RWPE1 (cell line): ENCODE data around the gene ZNF578.
"Not testable (repeated sequence)": the region's sequence is repeated elsewhere in the genome, so short reads cannot be mapped to it uniquely, and the experiment has no call there.

Experiments
- CTCF ChIA-PET: fragments of 350-600 bp; sonication (Branson Sonifier 250); formaldehyde crosslinking; extraction: SDS; loops from one replicate; lab custom pipeline; 2021; lab: Yijun Ruan, JAX
- POLR2A ChIA-PET: fragments of 400-600 bp; formaldehyde crosslinking; extraction: SDS; loops from one replicate; lab custom pipeline; 2020; ENCODE audit warnings: antibody characterized with exemption; ENCODE audit not compliant: low non-redundant PET; lab: Yijun Ruan, JAX
- DNase-seq: peaks from one replicate; pipeline ENCODE4 v3.0.0; 2012; ENCODE audit warnings: low spot score
- H3K27ac ChIP-seq: fragments of 450-650 bp; 2 replicates; pipeline ENCODE4 v1.5.1; 2017
- TF ChIP-seq, protein P1 (sequence below): fragments of 450-650 bp; conservative IDR thresholded peaks from 2 replicates; pipeline ENCODE4 v1.5.1; 2017; ENCODE audit warnings: low read depth, mild to moderate bottlenecking

Gene ZNF578

GRCh38 chr19:52516191-52516590 is 62.8 kb downstream of the ZNF578 start:
- POLR2A ChIA-PET: interaction anchor here (0.5 to 0.7 kb wide), 2 partner anchors 233 to 607 kb away, joined by 3 read pairs; no protein-coding TSS in a partner anchor
- TF ChIP-seq, protein P1, sequence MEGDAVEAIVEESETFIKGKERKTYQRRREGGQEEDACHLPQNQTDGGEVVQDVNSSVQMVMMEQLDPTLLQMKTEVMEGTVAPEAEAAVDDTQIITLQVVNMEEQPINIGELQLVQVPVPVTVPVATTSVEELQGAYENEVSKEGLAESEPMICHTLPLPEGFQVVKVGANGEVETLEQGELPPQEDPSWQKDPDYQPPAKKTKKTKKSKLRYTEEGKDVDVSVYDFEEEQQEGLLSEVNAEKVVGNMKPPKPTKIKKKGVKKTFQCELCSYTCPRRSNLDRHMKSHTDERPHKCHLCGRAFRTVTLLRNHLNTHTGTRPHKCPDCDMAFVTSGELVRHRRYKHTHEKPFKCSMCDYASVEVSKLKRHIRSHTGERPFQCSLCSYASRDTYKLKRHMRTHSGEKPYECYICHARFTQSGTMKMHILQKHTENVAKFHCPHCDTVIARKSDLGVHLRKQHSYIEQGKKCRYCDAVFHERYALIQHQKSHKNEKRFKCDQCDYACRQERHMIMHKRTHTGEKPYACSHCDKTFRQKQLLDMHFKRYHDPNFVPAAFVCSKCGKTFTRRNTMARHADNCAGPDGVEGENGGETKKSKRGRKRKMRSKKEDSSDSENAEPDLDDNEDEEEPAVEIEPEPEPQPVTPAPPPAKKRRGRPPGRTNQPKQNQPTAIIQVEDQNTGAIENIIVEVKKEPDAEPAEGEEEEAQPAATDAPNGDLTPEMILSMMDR: no peak
- no peak overlapping the region for H3K27ac ChIP-seq
- CTCF ChIA-PET: no interaction called here
- no peak for DNase-seq

GRCh38 chr19:52518646-52519045 is 65.3 kb downstream of the ZNF578 start:
- TF ChIP-seq, protein P1: no peak
- no peak overlapping the region for H3K27ac ChIP-seq
- ChIA-PET CTCF (no interaction called here), POLR2A (no interaction called here)
- DNase-seq: no peak

GRCh38 chr19:52519175-52519574 is 65.8 kb downstream of the ZNF578 start:
- DNase-seq, H3K27ac ChIP-seq, POLR2A ChIA-PET, CTCF ChIA-PET: not testable (repeated sequence)

DNA sequence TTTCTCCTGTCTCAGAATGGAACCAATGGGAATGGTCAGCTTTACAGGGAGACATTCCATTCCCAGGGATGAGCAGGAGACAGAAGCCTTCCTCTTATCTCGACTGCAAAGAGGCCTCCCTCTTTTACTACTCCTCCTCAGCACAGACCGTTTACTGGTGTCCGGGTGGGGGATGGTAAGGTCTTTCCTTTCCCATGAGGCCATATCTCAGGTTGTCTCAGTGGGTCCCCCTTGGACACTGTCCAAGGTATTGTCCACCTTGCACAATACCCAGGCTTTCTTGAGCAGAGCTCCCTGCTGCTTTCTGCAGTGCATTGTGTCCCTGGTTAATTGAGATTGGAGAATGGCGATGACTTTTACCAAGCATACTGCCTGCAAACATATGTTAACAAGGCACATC is 66.7 kb downstream of the ZNF578 start:
- TF ChIP-seq, protein P1: no peak
- POLR2A ChIA-PET: no interaction called here
- H3K27ac ChIP-seq: no peak overlapping the region
- no peak for DNase-seq
- CTCF ChIA-PET: no interaction called here

- no peak overlapping the region for H3K27ac ChIP-seq
- TF ChIP-seq, protein P1: no peak
- ChIA-PET POLR2A (no interaction called here), CTCF (interaction anchor here (0.6 kb wide), 1 partner anchor 265 kb away, joined by 9 read pairs; no protein-coding TSS in a partner anchor)
- no peak for DNase-seq
Observed at GRCh38 chr19:52522551-52522950, 69.2 kb downstream of the ZNF578 start.

- H3K27ac ChIP-seq: no peak overlapping the region
- TF ChIP-seq, protein P1: no peak
- POLR2A ChIA-PET: no interaction called here
- CTCF ChIA-PET: no interaction called here
- DNase-seq: no peak
Observed at GRCh38 chr19:52524086-52524485, 70.7 kb downstream of the ZNF578 start.

GRCh38 chr19:52527134-52527955 is 74.0 kb downstream of the ZNF578 start, which contains the start of gene ZNF808:
TSS of gene ZNF808 (plus strand) at chr19:52527668. CDS start at chr19:52543285, 15,617 bp downstream.
- ChIA-PET CTCF (interaction anchor here (0.6 kb wide), 1 partner anchor 87 kb away, joined by 3 read pairs; no protein-coding TSS in a partner anchor), POLR2A (no interaction called here)
- TF ChIP-seq, protein P1: peak; percentile 37
- DNase-seq: peak; percentile 79
- H3K27ac ChIP-seq: peak within 1 kb of the TSS; percentile 86
